CD14-positive monocyte (primary cell): Measurements from ENCODE around the gene TPR. TPM values are rescaled to one million over a fixed set of nuclear protein-coding genes. Genes with fewer than 3 reads are reported as not detected.

Source experiments
- DNase-seq, 3 donors: peaks; one replicate each; pipeline ENCODE4 v3.0.0-alpha.2; 2011 to 2022
- H2AFZ ChIP-seq: 2 replicates; pipeline ENCODE4 v1.6.0; 2012; ENCODE audit warnings: mild to moderate bottlenecking, low read depth, low read length, inconsistent platforms; ENCODE audit not compliant: insufficient read depth, poor library complexity, severe bottlenecking
- H3K27ac ChIP-seq, 2 donors: 1 replicate in 1 of 2; 2 replicates in 1 of 2; pipeline ENCODE4 v1.5.1; 2012 to 2013; ENCODE audit warnings: low read length in 2 of 2, control low read depth in 1 of 2, inconsistent platforms in 1 of 2, low read depth in 1 of 2, mild to moderate bottlenecking in 1 of 2
- H3K27me3 ChIP-seq, 2 donors: one replicate each; pipeline versions ENCODE4 v1.6.0 to v1.6.1; 2011 to 2013; ENCODE audit warnings: low read length in 2 of 2; ENCODE audit not compliant: control insufficient read depth in 2 of 2, insufficient read depth in 2 of 2
- H3K36me3 ChIP-seq, 2 donors: replicated peaks in 1 of 2; 1 replicate in 1 of 2; 2 replicates in 1 of 2; pipeline versions ENCODE4 v1.5.1 to v1.6.1; 2012 to 2013; ENCODE audit warnings: low read length in 2 of 2, control low read depth in 1 of 2, inconsistent platforms in 1 of 2, mild to moderate bottlenecking in 1 of 2; ENCODE audit not compliant: insufficient read depth in 2 of 2, control insufficient read depth in 1 of 2
- H3K4me1 ChIP-seq, 2 donors: 1 replicate in 1 of 2; 2 replicates in 1 of 2; pipeline versions ENCODE4 v1.5.1 to v1.6.1; 2012 to 2013; ENCODE audit warnings: low read length in 2 of 2, control low read depth in 1 of 2, inconsistent platforms in 1 of 2, mild to moderate bottlenecking in 1 of 2, moderate library complexity in 1 of 2; ENCODE audit not compliant: insufficient read depth in 2 of 2, control insufficient read depth in 1 of 2
- H3K4me2 ChIP-seq: replicated peaks from 2 replicates; pipeline ENCODE3; 2012; ENCODE audit warnings: low read length, moderate library complexity, mild to moderate bottlenecking; ENCODE audit not compliant: poor library complexity, severe bottlenecking; ENCODE audit errors: extremely low read depth
- H3K4me3 ChIP-seq, 3 experiments: fragments of 200-600 bp in 1 of 3; sonication (generic) in 1 of 3; replicated peaks in 1 of 3; 1 replicate in 2 of 3; 2 replicates in 1 of 3; pipeline ENCODE4 v1.5.1; 2011 to 2013; ENCODE audit warnings: low read length in 3 of 3, mild to moderate bottlenecking in 3 of 3, control low read depth in 2 of 3, low read depth in 2 of 3, inconsistent platforms in 1 of 3, moderate library complexity in 1 of 3
- H3K79me2 ChIP-seq: 2 replicates; pipeline ENCODE4 v1.6.0; 2012; ENCODE audit warnings: mild to moderate bottlenecking, control low read depth, inconsistent platforms, low read length, moderate library complexity; ENCODE audit not compliant: insufficient read depth
- H3K9ac ChIP-seq: 2 replicates; pipeline ENCODE4 v1.6.0; 2017; ENCODE audit warnings: low read length, mild to moderate bottlenecking; ENCODE audit not compliant: insufficient read depth, poor library complexity, severe bottlenecking
- H3K9me3 ChIP-seq, 2 donors: replicated peaks in 1 of 2; 1 replicate in 1 of 2; 2 replicates in 1 of 2; pipeline versions ENCODE4 v1.5.1 to v1.6.1; 2012 to 2013; ENCODE audit warnings: low read length in 2 of 2, control low read depth in 1 of 2; ENCODE audit not compliant: control insufficient read depth in 1 of 2, insufficient read depth in 1 of 2
- H4K20me1 ChIP-seq: 2 replicates; pipeline ENCODE4 v1.6.0; 2012; ENCODE audit warnings: mild to moderate bottlenecking, low read length, control low read depth, moderate library complexity; ENCODE audit not compliant: insufficient read depth
- H3K27ac Mint-ChIP-seq, 7 donors: one replicate each; pipeline ENCODE4 v1.8.0; 2020; ENCODE audit warnings: mild to moderate bottlenecking in 7 of 7, mixed read lengths in 7 of 7, moderate library complexity in 6 of 7, inconsistent platforms in 2 of 7
- H3K27me3 Mint-ChIP-seq, 3 donors: one replicate each; pipeline ENCODE4 v1.8.0; 2021 to 2022; ENCODE audit warnings: low read depth in 3 of 3, mild to moderate bottlenecking in 3 of 3, mixed read lengths in 3 of 3, moderate library complexity in 3 of 3, inconsistent platforms in 1 of 3
- H3K36me3 Mint-ChIP-seq, 2 donors: one replicate each; pipeline ENCODE4 v1.8.0; 2020; ENCODE audit warnings: mixed read lengths in 2 of 2, inconsistent platforms in 1 of 2, mild to moderate bottlenecking in 1 of 2
- H3K4me1 Mint-ChIP-seq: one replicate; pipeline ENCODE4 v1.8.0; 2020; ENCODE audit warnings: mild to moderate bottlenecking, mixed read lengths
- H3K4me3 Mint-ChIP-seq, 2 donors: one replicate each; pipeline ENCODE4 v1.8.0; 2020; ENCODE audit warnings: mild to moderate bottlenecking in 2 of 2, mixed read lengths in 2 of 2, moderate library complexity in 1 of 2
- H3K9me3 Mint-ChIP-seq, 7 donors: one replicate each; pipeline ENCODE4 v1.8.0; 2020 to 2022; ENCODE audit warnings: mixed read lengths in 7 of 7, mild to moderate bottlenecking in 6 of 7, moderate library complexity in 6 of 7, inconsistent platforms in 2 of 7
- WGBS: methylation state at CpG from one replicate; pipeline ENCODE4 v1.1.5; 2013; ENCODE audit warnings: missing lambda C conversion rate; ENCODE audit not compliant: insufficient coverage; 5-methylcytosine and 5-hydroxymethylcytosine counted together
- intact Hi-C, 2 donors: fragments of 100-400 bp; cut with micrococcal nuclease; formaldehyde crosslinking; loops; one replicate each; pipeline versions ENCODE4 v1.15.0 to v1.15.1; 2023
- polyA plus RNA-seq, 3 donors: library from polyadenylated mRNA; depleted of rRNA in 1 of 3; unstranded in 2 of 3; stranded (reverse) in 1 of 3; fragments of 300-500 nt in 2 of 3; fragments of >200 nt in 1 of 3; fragmentation: Illumina TruSeq in 2 of 3; gene quantifications; 1 replicate in 2 of 3; 2 replicates in 1 of 3; pipeline ENCODE4 v1.2.3, GENCODE V29; 2012 to 2021
- TF ChIP-seq, protein P1 (sequence below): fragments of 200-600 bp; IDR thresholded peaks from one replicate; pipeline ENCODE4 v1.8.0; 2022; ENCODE audit warnings: antibody characterized with exemption, mild to moderate bottlenecking

Gene TPR
- polyA plus RNA-seq, 3 donors = 4.3 to 23.3 (median 13.2) TPM

DNA sequence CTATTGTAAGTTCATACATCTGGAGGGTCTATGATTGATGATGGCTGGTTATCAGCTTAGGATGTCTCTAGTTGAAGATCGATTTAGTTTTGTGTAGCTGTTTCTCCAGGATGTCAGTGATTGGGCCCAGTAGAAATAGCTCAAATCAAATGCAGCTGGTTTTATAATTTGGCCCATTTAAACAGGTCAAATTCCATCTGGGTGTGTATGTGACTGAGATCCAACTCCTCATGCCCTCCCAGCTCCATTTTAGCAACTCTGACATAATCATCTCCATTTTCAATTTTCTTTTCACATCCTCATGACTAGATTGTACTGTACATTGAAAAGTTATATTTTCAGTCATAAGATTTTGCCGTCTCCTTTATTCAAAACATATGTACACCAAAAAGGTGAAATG lies 99.2 kb downstream of the TPR start:
- Histone ChIP-seq H4K20me1 (no peaks in the 10 kb centered on the region), H2AFZ (no peak overlapping the region), H3K36me3 (no peaks in the 10 kb centered on the region), H3K4me2 (no peak overlapping the region), H3K4me1 (no peaks in the 10 kb centered on the region), H3K27me3 (no peaks in the 10 kb centered on the region), H3K79me2 (no peaks in the 10 kb centered on the region), H3K27ac (no peak overlapping the region), H3K9ac (no peak overlapping the region), H3K9me3 (no peaks in the 10 kb centered on the region), H3K4me3 (no peak overlapping the region)
- peaks cover 0 to 2% (median 0%) of the 10 kb centered on the region in 3 donors for H3K27me3 Mint-ChIP-seq
- no peak overlapping the region for H3K4me3 Mint-ChIP-seq
- DNase-seq = no peak
- H3K4me1 Mint-ChIP-seq = peaks cover 1% of the 10 kb centered on the region
- WGBS = 100% methylated on average over 1 of the region's 2 CpGs
- H3K27ac Mint-ChIP-seq = no peak overlapping the region
- TF ChIP-seq, protein P1, sequence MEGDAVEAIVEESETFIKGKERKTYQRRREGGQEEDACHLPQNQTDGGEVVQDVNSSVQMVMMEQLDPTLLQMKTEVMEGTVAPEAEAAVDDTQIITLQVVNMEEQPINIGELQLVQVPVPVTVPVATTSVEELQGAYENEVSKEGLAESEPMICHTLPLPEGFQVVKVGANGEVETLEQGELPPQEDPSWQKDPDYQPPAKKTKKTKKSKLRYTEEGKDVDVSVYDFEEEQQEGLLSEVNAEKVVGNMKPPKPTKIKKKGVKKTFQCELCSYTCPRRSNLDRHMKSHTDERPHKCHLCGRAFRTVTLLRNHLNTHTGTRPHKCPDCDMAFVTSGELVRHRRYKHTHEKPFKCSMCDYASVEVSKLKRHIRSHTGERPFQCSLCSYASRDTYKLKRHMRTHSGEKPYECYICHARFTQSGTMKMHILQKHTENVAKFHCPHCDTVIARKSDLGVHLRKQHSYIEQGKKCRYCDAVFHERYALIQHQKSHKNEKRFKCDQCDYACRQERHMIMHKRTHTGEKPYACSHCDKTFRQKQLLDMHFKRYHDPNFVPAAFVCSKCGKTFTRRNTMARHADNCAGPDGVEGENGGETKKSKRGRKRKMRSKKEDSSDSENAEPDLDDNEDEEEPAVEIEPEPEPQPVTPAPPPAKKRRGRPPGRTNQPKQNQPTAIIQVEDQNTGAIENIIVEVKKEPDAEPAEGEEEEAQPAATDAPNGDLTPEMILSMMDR = no peak
- intact Hi-C loops = no loop called here
- H3K9me3 Mint-ChIP-seq = no peaks in the 10 kb centered on the region
- no peaks in the 10 kb centered on the region for H3K36me3 Mint-ChIP-seq

DNA sequence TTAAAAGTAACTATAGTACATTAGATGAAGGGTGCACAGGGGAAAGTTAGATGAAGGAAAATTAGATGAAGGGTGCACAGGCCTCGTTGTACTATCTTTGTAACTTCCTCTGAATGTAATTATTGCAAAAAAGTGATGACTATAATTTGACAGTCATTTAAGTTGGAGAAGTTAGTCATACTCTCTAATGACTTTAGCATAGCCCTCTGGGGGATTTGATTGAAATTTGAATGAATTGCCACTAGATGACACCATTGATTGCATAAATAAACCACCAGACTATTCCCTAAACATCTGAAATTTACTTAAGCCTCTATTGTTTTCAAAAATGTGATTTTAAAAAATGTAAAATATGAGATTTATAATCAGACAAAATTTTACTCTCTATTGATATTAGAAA lies 102.6 kb downstream of the TPR start:
- TF ChIP-seq, protein P1 = no peak
- no peaks in the 10 kb centered on the region for H4K20me1 ChIP-seq
- no peak overlapping the region for H3K27ac ChIP-seq
- H3K9me3 ChIP-seq = no peaks in the 10 kb centered on the region
- intact Hi-C loops = no loop called here
- Mint-ChIP-seq H3K9me3 (peaks cover 0 to 11% (median 3%) of the 10 kb centered on the region in 7 donors), H3K4me3 (no peak overlapping the region), H3K4me1 (peaks cover 1% of the 10 kb centered on the region), H3K27ac (no peak overlapping the region), H3K27me3 (peaks cover 0 to 2% (median 1%) of the 10 kb centered on the region in 3 donors), H3K36me3 (no peaks in the 10 kb centered on the region)
- no peaks in the 10 kb centered on the region for H3K27me3 ChIP-seq
- no peak overlapping the region for H3K4me2 ChIP-seq
- H3K4me1 ChIP-seq = no peaks in the 10 kb centered on the region
- H2AFZ ChIP-seq = no peak overlapping the region
- H3K79me2 ChIP-seq = no peaks in the 10 kb centered on the region
- DNase-seq = no peak
- no peaks in the 10 kb centered on the region for H3K36me3 ChIP-seq
- H3K4me3 ChIP-seq = no peak overlapping the region
- WGBS = no CpG with 5 or more reads among the region's 1 CpG
- H3K9ac ChIP-seq = no peak overlapping the region
